ENCODE data around the gene DPH2. TPM values are rescaled to one million over a fixed set of nuclear protein-coding genes. Genes with fewer than 3 reads are reported as not detected.

Gene DPH2
- total and polyA plus RNA-seq, 2 of the 8 experiments (the other 6 are each of a cell fraction or from before 2014, with no cell fraction given), result 64.9 to 92.1 TPM

DNA sequence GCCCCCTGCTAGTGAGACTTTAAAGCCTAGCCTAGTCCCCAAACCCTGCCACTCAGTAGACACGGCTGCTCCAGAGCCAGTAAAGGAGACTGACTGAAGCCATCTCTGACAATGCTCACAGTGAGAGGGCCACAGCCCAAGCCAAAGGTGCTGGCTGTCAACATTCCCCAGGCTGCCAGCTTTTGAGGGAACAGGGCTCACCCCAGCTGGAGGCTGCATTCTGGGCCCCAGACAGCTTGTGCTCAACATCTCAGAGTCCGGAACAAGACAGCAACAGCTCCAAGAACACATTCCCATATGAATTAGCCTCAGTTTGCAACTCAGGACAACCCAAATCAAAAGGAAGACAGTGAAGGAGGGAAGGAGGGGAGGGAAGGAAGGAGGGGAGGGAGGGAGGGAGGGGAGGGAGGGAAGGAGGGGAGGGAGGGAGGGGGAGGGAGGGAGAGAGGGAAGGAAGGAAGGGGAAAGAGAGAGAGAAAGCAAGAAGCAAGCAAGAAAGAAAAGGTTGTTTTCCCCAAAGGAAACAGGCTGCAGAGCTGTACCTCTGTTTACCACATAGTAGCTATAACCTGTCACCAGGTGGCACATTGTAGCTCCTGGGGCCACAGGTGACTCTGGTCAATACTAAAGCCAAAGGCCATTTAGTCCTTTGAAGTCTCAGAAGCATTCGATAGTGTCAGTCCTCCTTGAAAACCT is 30.8 kb upstream of the DPH2 start:
- no peaks in the 10 kb centered on the region; a peak in 1 of 8 replicates for H3K36me3 ChIP-seq (ENCODE audit: control insufficient read depth in 2 of 4, insufficient read depth in 4 of 4, low read length in 3 of 4)

More for the DNA sequence above, 30.8 kb upstream of the DPH2 start:
- H4K5ac ChIP-seq (ENCODE audit: insufficient read length, low read depth, low read length), result no peak overlapping the region
- H2BK15ac ChIP-seq (ENCODE audit: low read length), result no peak overlapping the region
- ChIA-PET CTCF (ENCODE audit: partially characterized antibody) (interaction anchor here (0.7 to 18.6 kb wide), 15 partner anchors 9 to 170 kb away, joined by 3 to 618 read pairs (median 5); partner anchors contain the start of gene ATP6V0B), POLR2A (ENCODE audit: partially characterized antibody) (interaction anchor here (0.6 to 3.0 kb wide), 8 partner anchors 10 to 273 kb away, joined by 3 to 12 read pairs (median 4); partner anchors contain the start of gene ATP6V0B)
- H4K91ac ChIP-seq (replicated peaks; ENCODE audit: insufficient read length, low read length), result no peak overlapping the region
- H2BK20ac ChIP-seq (ENCODE audit: low read length), result no peak overlapping the region
- no peak overlapping the region for H2BK120ac ChIP-seq (replicated peaks; ENCODE audit: low read depth, low read length)
- WGBS, 2 experiments (ENCODE audit: extremely low coverage in 1 of 2, insufficient coverage in 1 of 2, insufficient read length in 1 of 2, insufficient replicate concordance in 2 of 2, low coverage in 1 of 2, low lambda C conversion rate in 2 of 2, missing lambda C conversion rate in 1 of 2), result 74% methylated on average over 2 of the region's 3 CpGs; no CpG with 5 or more reads in 1 of the 2 experiments
- H3K56ac ChIP-seq (replicated peaks; ENCODE audit: insufficient read length, low read depth, low read length), result no peak overlapping the region
- H3K9me3 ChIP-seq (ENCODE audit: insufficient read depth in 2 of 2, low read depth in 1 of 2, low read length in 1 of 2), result no peaks in the 10 kb centered on the region
- no peak for FAIRE-seq
- H2BK5ac ChIP-seq (ENCODE audit: low read depth, low read length), result peak overlapping the region; percentile 3; the same call in 1 of the 2 replicates
- no peak for DNase-seq (ENCODE audit: low read depth in 1 of 2, low spot score in 2 of 2)
- H2AFZ ChIP-seq (ENCODE audit: low read length), result no peak overlapping the region
- H4K8ac ChIP-seq (ENCODE audit: extremely low read depth, insufficient read depth, low read length), result no peak overlapping the region
- no peaks in the 10 kb centered on the region; a peak in 1 of 7 replicates for H3K27me3 ChIP-seq (replicated peaks in 1 of 4; ENCODE audit: control insufficient read depth in 3 of 4, extremely low read depth in 1 of 4, insufficient read depth in 3 of 4, low read length in 3 of 4)
- H3K23me2 ChIP-seq (ENCODE audit: low read depth, low read length), result peaks cover 4% of the 10 kb centered on the region; the same call in 1 of the 2 replicates
- no peaks in the 10 kb centered on the region for H3K79me2 ChIP-seq (ENCODE audit: control insufficient read depth in 1 of 2, insufficient read depth in 2 of 2, low read length in 2 of 2)
- H4K20me1 ChIP-seq (replicated peaks in 1 of 2; ENCODE audit: control insufficient read depth in 1 of 2, insufficient read depth in 2 of 2, low read length in 2 of 2), result peaks cover 7 to 8% of the 10 kb centered on the region in 2 experiments
- H2AK5ac ChIP-seq (ENCODE audit: low read depth, low read length), result no peak overlapping the region; the same call in 1 of the 2 replicates
- peak overlapping the region in 1 of 2 experiments; percentile 43; a peak in 1 of 4 replicates for H3K4me2 ChIP-seq (ENCODE audit: insufficient read depth in 1 of 2, low read depth in 2 of 2, low read length in 2 of 2)
- no peak overlapping the region for H3K23ac ChIP-seq (ENCODE audit: insufficient read length)
- H3K9ac ChIP-seq (replicated peaks in 1 of 4; ENCODE audit: extremely low read depth in 1 of 4, low read depth in 3 of 4, low read length in 3 of 4), result no peak overlapping the region
- no peak overlapping the region for H3K18ac ChIP-seq (ENCODE audit: extremely low read depth, low read length)
- H3K4me3 ChIP-seq (ENCODE audit: extremely low read depth in 1 of 4, insufficient read depth in 2 of 4, low read depth in 3 of 4, low read length in 4 of 4), result no peak overlapping the region
- peaks cover 13 to 36% (median 24%) of the 10 kb centered on the region in 4 experiments for H3K4me1 ChIP-seq (replicated peaks in 1 of 4; ENCODE audit: control insufficient read depth in 3 of 4, insufficient read depth in 4 of 4, low read length in 3 of 4)
- no peak overlapping the region for H3K27ac ChIP-seq (ENCODE audit: low read depth, low read length)
- no peak overlapping the region for H3K4ac ChIP-seq (replicated peaks; ENCODE audit: insufficient read length, low read depth, low read length)
- TF ChIP-seq RXRA (IDR thresholded peaks at IDR 0.05; ENCODE audit: insufficient read depth, low read depth, low read length) (no peak), SIN3A (conservative IDR thresholded peaks at IDR 0.05 in 1 of 2, IDR thresholded peaks at IDR 0.05 in 1 of 2; ENCODE audit: low read depth in 1 of 2, low read length in 2 of 2) (peak; percentile 48 to 90; a peak in 3 of 4 replicates), TEAD4 (IDR thresholded peaks at IDR 0.05; ENCODE audit: low read depth, low read length) (0 out of 2 replicates have a peak, but pooled peaks have one; percentile 52), CTBP2 (IDR thresholded peaks at IDR 0.05; ENCODE audit: borderline replicate concordance, insufficient read depth, insufficient read length, low read length) (peak; percentile 85)
- H3K79me1 ChIP-seq (ENCODE audit: low read depth, low read length), result no peaks in the 10 kb centered on the region
- no peak overlapping the region for H2BK12ac ChIP-seq (ENCODE audit: low read depth, low read length)
- no peak overlapping the region for H3K14ac ChIP-seq (ENCODE audit: insufficient read length)

All from H1 (cell line).